GM18508 (cell line): ENCODE results near the gene REV1.
"Not testable (repeated sequence)": the region's sequence is repeated elsewhere in the genome, so short reads cannot be mapped to it uniquely, and the experiment has no call there.

ENCODE experiments used
- ATAC-seq: cut with Tn5 transposase; IDR thresholded peaks from one replicate; pipeline ENCODE4 v1.9.1; 2021; ENCODE audit warnings: moderate number of reproducible peaks; ENCODE audit not compliant: insufficient read depth, unreplicated experiment

REV1 gene

GRCh38 chr2:99489761-99490622 is at the start of gene REV1:
TSS of gene REV1 (minus strand) at chr2:99490017. CDS start at chr2:99464975, 25,042 bp downstream.
- ATAC-seq: peak; percentile 67

GRCh38 chr2:99537910-99538485 is 48.2 kb upstream of the REV1 start:
- no peak for ATAC-seq

DNA sequence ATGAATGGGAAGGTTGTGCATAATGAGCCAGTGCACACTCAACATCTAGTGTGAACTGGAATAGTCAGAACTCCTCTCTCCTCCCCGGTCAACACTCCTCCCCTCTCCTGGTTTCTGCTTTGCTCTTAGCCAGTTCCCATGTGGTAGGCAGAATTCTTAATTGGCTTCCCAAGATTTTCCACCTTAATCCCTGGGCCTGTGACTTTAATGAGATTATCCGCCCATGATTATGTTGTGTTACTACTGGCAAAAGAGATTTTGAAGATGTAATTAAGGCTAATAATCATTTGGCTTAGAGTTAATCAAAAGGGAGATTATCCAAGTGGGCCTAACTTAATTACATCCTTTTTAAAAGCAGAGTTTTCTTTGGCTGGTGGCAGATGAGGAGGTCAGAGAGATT is 34.2 kb upstream of the REV1 start:
- ATAC-seq: no peak

- ATAC-seq: no peak
Measured at GRCh38 chr2:99522157-99522556, 32.3 kb upstream of the REV1 start.

- ATAC-seq: no peak
Measured at GRCh38 chr2:99520813-99521212, 31.0 kb upstream of the REV1 start.

DNA sequence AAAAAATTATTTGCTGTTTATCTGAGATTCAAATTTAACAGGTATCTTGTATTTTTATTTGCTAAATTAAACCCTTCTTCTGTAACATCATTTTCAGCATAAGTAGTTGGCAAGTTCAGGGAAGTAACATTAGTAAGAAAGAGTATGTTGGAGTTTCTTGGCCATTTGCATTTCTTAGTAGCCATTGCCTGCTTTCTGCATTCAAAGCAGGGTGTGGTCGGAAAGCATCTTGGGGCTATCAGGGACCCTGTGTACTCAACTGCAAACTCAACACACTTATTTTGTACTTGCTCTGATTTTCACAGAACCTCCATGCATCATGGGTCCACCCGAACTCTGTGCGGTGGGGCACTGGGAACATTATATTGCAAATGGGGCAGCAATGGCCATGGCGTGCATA is 30.4 kb upstream of the REV1 start:
- no peak for ATAC-seq

GRCh38 chr2:99514357-99514756 is 24.5 kb upstream of the REV1 start:
- ATAC-seq: no peak

DNA sequence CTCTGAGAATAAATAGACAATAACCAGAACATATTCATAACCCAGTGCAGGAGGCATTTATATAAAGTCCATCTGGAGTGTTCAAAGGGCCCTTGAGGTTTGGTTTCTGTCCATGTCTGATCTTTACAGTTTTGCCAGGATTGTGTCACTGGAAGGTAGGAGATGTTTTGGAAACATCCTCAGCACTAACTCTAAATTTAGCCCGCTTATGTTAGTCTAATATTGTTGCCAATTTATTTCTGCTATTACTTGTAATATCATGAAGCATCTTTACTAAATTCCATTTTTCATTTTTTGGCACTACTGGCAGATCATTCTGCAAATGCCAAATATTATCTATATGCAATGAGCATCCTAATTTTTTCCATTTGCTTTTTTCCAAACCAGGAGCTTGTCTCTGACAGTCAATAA is 22.4 kb upstream of the REV1 start:
- no peak for ATAC-seq

DNA sequence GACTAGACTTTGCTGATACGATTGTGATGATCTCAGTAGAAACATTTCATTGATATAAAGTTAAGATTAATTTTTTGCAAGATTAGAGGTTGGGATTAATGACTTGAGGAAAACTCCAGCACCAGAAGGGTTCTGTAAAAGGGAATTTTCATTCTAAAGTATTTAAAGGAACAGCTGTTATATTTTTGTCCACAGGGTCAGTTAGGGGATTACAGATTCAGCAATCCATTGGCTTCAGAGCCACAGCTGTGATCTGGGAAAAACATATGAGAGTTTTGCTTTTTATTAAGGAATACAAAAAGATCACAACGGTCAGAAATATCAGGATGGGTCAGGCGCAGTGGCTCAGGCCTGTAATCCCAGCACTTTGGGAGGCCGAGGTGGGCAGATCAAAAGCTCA is 19.6 kb upstream of the REV1 start:
- no peak for ATAC-seq

DNA sequence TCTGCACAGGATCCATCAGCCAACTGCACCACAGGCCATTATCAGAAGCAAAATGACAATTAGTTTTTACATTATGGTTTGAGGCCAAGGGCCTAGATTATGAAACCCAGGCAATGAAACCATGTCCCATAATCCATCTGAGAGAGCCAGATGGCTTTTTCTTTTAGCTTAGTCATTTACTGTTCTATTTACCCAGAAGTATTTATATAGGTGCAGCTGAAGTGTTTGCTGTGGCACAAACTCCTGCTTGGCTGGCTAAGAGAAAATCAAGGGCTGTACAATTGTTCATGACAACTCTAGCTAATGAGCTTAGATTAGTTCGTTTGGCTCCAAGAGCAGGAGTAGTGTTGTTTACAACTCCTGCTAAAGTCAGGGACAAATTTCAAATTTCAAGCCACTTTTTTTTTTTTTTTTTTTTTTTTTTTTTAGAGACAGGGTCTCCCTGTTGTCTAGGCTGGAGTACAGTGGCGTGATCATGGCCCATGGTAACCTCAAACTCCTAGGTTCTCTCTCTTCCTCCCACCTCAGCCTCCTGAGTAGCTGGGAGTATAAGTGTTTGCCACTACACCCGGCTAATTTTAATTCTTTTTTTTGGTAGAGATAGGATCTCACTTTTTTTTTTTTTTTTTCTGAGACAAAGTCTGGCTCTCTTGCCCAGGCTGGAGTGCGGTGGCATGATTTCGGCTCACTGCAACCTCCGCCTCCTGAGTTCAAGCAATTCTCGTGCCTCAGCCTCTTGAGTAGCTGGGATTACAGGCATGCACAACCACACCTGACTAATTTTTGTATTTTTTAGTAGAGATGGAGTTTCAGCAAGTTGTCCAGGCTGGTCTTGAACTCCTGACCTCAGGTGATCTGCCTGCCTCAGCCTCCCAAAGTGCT is 18.4 kb upstream of the REV1 start:
- no peak for ATAC-seq

DNA sequence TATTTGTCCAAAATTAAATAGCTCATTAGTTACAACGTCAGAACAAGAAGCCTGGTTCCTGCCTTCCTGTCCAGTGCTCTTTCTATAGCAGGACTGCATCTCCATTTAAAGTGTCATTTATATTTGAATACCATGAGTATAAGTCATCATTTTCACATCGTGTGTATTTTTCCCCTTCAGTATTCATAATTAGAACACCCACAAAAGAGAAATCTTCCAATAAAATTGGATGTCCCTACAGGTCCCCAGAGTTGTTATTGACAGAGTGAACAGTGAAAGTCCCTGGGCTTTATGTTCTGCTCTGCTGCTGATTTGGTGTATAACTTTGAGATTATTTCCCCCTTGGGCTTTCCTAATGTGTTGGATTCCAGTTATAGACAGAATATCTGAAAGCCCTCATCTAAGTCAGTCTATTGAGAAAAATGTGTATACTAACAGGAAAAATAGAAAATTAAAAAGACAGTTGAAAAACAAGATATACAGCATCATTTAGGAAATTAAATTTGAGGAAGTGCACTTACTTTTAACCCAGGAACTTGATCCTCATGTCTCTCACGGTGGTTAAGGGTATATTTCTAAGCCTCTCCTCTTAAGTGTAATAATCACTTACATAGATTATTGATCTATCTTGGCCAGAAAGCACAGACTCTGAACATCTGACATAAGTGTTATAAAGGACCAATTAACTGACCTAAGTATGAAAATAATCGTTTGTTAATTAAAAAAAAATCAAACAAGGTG is 15.2 kb upstream of the REV1 start:
- no peak for ATAC-seq

DNA sequence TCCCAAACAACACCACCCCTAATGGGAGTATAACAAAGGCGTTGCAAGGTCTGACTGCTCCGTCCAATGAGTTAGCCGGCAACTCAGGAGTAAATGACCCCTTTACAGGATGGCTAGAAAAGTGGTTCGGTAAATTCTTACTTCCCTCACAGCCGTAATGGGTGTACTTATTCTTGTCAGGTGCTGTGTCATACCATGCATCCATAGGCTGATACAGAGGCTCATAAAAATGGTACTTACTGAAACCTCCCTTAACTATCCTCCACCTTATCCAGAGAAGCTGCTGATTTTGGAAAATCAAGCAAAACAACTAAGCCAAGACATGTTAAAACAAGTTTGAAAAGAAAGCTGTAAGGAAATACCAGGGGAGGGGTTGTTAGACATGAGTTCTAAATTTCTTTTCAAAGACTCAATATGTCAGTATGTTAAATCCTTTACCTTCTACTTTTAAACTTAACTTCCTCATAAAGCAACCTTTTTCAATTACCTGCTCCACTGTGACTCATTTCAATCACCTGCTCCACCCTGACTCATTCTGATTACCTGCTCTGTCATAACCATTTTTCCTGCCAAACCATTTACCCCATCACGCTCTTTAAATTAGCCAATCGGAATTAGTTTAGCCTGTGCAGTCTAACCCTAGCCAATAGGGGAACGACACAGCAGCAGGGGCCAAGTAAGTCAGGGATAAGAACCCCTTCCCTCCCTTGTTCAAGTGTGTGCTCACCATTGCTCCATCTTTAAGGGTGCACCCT is 14.0 kb upstream of the REV1 start:
- ATAC-seq: not testable (repeated sequence)

- ATAC-seq: no peak
Measured at GRCh38 chr2:99496021-99496420, 6.2 kb upstream of the REV1 start.

GRCh38 chr2:99495115-99495860 is 5.5 kb upstream of the REV1 start:
- ATAC-seq: no peak

- ATAC-seq: no peak
Measured at GRCh38 chr2:99492721-99493120, 2.9 kb upstream of the REV1 start.

DNA sequence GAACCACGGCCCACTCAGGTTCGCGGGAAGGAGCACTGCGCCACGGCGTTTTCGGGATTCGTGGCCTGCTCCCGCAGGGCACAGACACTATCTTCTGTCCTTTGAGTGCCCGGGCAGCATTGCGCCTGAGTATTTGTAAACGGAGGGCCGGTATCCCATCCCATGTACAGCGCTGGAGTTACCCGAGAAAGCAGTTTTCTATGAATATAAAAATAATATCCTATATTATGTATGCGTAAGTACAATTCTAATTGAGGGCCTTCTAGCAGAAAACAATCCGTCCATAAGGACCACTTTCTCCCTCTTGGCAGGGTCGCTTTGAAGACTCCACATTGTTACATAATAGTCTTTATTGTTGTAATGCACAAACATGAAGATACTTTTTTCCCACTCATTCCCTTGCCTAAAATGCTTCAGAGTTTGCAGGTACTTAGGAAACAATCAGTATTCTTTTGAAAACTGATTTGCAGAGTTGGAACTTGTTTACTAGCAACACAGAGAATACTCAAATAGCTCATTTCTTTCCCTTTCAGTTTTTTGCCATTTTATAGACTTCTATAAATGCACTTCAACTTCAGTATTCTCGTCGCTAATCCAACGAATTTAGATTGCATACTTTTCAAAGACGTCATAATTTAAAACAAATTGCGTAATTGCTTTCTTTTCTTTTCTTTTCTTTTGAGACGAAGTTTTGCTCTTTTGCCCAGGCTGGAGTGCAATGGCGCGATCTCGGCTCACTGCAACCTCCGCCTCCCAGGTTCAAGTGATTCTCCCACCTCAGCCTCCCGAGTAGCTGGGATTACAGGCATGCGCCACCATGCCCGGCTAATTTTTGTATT is 1.0 kb upstream of the REV1 start:
- ATAC-seq: no peak

- no peak for ATAC-seq
Measured at GRCh38 chr2:99489063-99489760, 605 bp downstream of the REV1 start.
